H1 (cell line): ENCODE results near the gene INPP5A. TPM values are rescaled to one million over a fixed set of nuclear protein-coding genes. Genes with fewer than 3 reads are reported as not detected.

Source experiments
- HDAC6 ChIP-seq: IDR thresholded peaks from one replicate; pipeline ENCODE4 v1.7.1; 2012; ENCODE audit warnings: low read depth, mild to moderate bottlenecking, inconsistent platforms, low read length, moderate library complexity
- SIRT6 ChIP-seq: IDR thresholded peaks from one replicate; pipeline ENCODE4 v1.7.1; 2012; ENCODE audit warnings: low read length, inconsistent platforms
- polyA plus RNA-seq, 7 experiments: library from polyadenylated mRNA; depleted of rRNA in 3 of 7; stranded (reverse) in 5 of 7; unstranded in 2 of 7; fragments of >200 nt in 5 of 7; fragments of 200-250 nt in 2 of 7; gene quantifications; 1 replicate in 5 of 7; 2 replicates in 1 of 7; 4 replicates in 1 of 7; pipeline versions ENCODE4 v1.2.1 to v1.2.3, GENCODE V29; 2011 to 2013; ENCODE audit warnings: missing spikeins in 2 of 7, mixed read lengths in 2 of 7
- total RNA-seq: library from RNA; stranded (reverse); fragmentation: NEBNext Ultra II Directional; extraction: Animal tissue kit (Norgen Biotek cat#: 25700); gene quantifications from 2 replicates; pipeline ENCODE4 v1.2.1, GENCODE V29; 2021
- TF ChIP-seq, protein P1 (sequence below): fragments of 300-600 bp; sonication (generic); IDR thresholded peaks from 2 replicates; pipeline ENCODE4 v1.7.1; 2012; ENCODE audit warnings: low read length, moderate library complexity, mild to moderate bottlenecking, inconsistent platforms; ENCODE audit not compliant: insufficient replicate concordance

INPP5A gene
- total and polyA plus RNA-seq, 2 of the 8 experiments (the other 6 are each of a cell fraction or from before 2014, with no cell fraction given): 19.7 to 27.5 TPM

DNA sequence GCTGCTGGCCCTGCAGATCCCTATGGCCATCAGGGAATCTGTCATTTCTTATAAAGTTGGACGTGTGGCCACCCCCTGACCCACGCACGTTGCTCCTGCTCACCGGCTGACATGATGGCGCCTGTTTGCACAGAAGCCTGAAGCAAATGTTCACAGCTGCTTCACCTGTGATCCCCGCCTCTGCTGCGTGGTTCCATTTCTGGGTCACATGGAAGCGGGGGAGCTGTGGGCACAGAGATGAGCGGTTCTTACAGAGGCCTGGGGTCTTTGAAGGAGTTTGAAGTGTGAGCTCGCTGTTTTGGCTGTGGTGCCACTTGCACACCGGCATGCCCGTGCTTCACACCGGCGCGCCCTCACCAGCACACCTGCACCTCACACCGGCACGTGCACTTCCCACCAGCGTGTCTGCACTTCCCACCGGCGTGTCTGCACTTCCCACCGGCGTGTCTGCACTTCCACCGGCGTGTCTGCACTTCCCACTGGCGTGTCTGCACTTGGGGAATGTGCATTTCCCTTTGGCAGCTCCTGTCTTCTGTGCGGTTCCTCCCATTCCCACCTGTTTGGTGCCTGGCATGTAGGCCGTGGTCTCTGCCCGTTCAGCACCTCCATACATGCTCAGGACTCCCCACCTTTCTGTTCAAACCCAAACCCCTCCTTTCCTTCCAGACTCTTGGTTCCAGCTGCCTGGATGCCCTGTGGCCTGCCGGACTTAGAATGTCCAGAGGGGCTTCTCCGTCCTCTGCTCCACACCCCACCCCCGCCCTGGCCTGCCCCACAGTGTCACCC, 86.7 kb downstream of the INPP5A start (continued):
- TF ChIP-seq SIRT6: no peak
- no peak for TF ChIP-seq HDAC6
- TF ChIP-seq, protein P1, sequence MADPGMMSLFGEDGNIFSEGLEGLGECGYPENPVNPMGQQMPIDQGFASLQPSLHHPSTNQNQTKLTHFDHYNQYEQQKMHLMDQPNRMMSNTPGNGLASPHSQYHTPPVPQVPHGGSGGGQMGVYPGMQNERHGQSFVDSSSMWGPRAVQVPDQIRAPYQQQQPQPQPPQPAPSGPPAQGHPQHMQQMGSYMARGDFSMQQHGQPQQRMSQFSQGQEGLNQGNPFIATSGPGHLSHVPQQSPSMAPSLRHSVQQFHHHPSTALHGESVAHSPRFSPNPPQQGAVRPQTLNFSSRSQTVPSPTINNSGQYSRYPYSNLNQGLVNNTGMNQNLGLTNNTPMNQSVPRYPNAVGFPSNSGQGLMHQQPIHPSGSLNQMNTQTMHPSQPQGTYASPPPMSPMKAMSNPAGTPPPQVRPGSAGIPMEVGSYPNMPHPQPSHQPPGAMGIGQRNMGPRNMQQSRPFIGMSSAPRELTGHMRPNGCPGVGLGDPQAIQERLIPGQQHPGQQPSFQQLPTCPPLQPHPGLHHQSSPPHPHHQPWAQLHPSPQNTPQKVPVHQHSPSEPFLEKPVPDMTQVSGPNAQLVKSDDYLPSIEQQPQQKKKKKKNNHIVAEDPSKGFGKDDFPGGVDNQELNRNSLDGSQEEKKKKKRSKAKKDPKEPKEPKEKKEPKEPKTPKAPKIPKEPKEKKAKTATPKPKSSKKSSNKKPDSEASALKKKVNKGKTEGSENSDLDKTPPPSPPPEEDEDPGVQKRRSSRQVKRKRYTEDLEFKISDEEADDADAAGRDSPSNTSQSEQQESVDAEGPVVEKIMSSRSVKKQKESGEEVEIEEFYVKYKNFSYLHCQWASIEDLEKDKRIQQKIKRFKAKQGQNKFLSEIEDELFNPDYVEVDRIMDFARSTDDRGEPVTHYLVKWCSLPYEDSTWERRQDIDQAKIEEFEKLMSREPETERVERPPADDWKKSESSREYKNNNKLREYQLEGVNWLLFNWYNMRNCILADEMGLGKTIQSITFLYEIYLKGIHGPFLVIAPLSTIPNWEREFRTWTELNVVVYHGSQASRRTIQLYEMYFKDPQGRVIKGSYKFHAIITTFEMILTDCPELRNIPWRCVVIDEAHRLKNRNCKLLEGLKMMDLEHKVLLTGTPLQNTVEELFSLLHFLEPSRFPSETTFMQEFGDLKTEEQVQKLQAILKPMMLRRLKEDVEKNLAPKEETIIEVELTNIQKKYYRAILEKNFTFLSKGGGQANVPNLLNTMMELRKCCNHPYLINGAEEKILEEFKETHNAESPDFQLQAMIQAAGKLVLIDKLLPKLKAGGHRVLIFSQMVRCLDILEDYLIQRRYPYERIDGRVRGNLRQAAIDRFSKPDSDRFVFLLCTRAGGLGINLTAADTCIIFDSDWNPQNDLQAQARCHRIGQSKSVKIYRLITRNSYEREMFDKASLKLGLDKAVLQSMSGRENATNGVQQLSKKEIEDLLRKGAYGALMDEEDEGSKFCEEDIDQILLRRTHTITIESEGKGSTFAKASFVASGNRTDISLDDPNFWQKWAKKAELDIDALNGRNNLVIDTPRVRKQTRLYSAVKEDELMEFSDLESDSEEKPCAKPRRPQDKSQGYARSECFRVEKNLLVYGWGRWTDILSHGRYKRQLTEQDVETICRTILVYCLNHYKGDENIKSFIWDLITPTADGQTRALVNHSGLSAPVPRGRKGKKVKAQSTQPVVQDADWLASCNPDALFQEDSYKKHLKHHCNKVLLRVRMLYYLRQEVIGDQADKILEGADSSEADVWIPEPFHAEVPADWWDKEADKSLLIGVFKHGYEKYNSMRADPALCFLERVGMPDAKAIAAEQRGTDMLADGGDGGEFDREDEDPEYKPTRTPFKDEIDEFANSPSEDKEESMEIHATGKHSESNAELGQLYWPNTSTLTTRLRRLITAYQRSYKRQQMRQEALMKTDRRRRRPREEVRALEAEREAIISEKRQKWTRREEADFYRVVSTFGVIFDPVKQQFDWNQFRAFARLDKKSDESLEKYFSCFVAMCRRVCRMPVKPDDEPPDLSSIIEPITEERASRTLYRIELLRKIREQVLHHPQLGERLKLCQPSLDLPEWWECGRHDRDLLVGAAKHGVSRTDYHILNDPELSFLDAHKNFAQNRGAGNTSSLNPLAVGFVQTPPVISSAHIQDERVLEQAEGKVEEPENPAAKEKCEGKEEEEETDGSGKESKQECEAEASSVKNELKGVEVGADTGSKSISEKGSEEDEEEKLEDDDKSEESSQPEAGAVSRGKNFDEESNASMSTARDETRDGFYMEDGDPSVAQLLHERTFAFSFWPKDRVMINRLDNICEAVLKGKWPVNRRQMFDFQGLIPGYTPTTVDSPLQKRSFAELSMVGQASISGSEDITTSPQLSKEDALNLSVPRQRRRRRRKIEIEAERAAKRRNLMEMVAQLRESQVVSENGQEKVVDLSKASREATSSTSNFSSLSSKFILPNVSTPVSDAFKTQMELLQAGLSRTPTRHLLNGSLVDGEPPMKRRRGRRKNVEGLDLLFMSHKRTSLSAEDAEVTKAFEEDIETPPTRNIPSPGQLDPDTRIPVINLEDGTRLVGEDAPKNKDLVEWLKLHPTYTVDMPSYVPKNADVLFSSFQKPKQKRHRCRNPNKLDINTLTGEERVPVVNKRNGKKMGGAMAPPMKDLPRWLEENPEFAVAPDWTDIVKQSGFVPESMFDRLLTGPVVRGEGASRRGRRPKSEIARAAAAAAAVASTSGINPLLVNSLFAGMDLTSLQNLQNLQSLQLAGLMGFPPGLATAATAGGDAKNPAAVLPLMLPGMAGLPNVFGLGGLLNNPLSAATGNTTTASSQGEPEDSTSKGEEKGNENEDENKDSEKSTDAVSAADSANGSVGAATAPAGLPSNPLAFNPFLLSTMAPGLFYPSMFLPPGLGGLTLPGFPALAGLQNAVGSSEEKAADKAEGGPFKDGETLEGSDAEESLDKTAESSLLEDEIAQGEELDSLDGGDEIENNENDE: no peak
